Measurements from ENCODE around the gene SPTSSA. TPM values are rescaled to one million over a fixed set of nuclear protein-coding genes. Genes with fewer than 3 reads are reported as not detected.

Gene SPTSSA
- total RNA-seq, 1 experiment from 2014 or later: 24.5 TPM

DNA sequence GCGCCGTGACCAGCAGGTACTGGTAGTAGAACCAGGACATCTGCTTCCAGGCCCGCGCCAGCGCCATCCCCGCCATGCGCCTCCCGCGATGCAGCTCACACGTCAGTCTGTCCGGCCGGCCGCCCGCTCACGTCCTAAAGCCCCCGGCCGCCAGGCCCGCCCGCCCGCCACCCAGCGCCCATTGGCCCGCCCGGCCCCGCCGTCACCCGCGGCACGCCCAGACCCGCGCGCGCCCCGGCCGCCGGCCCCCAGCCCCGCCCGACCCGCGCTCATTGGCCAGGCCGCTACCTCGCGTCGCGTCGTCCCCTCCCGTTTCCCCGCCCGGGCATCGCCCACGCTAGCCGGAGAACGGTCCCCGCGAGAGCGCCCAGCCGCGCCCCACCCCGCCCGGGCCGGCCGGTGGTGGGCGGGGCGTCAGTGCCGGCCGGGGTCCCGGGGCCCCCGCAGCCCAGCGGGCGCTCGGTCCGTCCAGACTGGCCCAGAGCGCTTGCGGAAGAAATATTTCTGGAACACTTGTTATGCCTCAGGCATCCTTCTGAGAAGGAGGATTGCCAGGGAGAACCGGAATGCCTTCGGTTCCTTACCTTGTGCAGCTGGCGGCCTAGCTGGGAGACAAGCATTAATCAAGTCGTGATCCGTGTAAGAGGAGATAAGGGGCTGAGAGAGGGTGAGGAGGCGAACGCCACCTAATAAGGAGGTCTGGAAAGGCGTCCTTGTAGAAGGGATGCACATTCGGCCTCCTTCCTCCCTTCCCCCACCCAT is at the start of gene SPTSSA (continued):
- TF ChIP-seq, protein P1, sequence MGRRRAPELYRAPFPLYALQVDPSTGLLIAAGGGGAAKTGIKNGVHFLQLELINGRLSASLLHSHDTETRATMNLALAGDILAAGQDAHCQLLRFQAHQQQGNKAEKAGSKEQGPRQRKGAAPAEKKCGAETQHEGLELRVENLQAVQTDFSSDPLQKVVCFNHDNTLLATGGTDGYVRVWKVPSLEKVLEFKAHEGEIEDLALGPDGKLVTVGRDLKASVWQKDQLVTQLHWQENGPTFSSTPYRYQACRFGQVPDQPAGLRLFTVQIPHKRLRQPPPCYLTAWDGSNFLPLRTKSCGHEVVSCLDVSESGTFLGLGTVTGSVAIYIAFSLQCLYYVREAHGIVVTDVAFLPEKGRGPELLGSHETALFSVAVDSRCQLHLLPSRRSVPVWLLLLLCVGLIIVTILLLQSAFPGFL (CRISPR knock-in tag; IDR thresholded peaks at IDR 0.05; ENCODE audit: borderline replicate concordance): no peak
- TF ChIP-seq ZNF121 (CRISPR knock-in tag; IDR thresholded peaks at IDR 0.05) (no peak), ESRRA (CRISPR knock-in tag; IDR thresholded peaks at IDR 0.05; ENCODE audit: borderline replicate concordance) (peak; percentile 61; the same call in 1 of the 2 replicates), NR1H2 (CRISPR knock-in tag; IDR thresholded peaks at IDR 0.05) (no peak), TCF7 (CRISPR knock-in tag; IDR thresholded peaks at IDR 0.05; ENCODE audit: low read depth) (no peak), ZNF416 (CRISPR knock-in tag; IDR thresholded peaks at IDR 0.05) (0 out of 2 replicates have a peak, but pooled peaks have one; percentile 71), ZNF232 (CRISPR knock-in tag; IDR thresholded peaks at IDR 0.05) (no peak), JUN (CRISPR knock-in tag; IDR thresholded peaks at IDR 0.05) (no peak), ZNF671 (CRISPR knock-in tag; IDR thresholded peaks at IDR 0.05) (no peak), ZBTB21 (CRISPR knock-in tag; IDR thresholded peaks at IDR 0.05; ENCODE audit: borderline replicate concordance) (no peak; the same call in 1 of the 2 replicates), NFE2L1 (CRISPR knock-in tag; IDR thresholded peaks at IDR 0.05) (0 out of 2 replicates have a peak, but pooled peaks have one; percentile 54)
- TF ChIP-seq, protein P2, sequence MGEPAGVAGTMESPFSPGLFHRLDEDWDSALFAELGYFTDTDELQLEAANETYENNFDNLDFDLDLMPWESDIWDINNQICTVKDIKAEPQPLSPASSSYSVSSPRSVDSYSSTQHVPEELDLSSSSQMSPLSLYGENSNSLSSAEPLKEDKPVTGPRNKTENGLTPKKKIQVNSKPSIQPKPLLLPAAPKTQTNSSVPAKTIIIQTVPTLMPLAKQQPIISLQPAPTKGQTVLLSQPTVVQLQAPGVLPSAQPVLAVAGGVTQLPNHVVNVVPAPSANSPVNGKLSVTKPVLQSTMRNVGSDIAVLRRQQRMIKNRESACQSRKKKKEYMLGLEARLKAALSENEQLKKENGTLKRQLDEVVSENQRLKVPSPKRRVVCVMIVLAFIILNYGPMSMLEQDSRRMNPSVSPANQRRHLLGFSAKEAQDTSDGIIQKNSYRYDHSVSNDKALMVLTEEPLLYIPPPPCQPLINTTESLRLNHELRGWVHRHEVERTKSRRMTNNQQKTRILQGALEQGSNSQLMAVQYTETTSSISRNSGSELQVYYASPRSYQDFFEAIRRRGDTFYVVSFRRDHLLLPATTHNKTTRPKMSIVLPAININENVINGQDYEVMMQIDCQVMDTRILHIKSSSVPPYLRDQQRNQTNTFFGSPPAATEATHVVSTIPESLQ (CRISPR knock-in tag; IDR thresholded peaks at IDR 0.05): no peak
- TF ChIP-seq, protein P3, sequence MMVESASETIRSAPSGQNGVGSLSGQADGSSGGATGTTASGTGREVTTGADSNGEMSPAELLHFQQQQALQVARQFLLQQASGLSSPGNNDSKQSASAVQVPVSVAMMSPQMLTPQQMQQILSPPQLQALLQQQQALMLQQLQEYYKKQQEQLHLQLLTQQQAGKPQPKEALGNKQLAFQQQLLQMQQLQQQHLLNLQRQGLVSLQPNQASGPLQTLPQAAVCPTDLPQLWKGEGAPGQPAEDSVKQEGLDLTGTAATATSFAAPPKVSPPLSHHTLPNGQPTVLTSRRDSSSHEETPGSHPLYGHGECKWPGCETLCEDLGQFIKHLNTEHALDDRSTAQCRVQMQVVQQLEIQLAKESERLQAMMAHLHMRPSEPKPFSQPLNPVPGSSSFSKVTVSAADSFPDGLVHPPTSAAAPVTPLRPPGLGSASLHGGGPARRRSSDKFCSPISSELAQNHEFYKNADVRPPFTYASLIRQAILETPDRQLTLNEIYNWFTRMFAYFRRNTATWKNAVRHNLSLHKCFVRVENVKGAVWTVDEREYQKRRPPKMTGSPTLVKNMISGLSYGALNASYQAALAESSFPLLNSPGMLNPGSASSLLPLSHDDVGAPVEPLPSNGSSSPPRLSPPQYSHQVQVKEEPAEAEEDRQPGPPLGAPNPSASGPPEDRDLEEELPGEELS (CRISPR knock-in tag; IDR thresholded peaks at IDR 0.05): 0 out of 2 replicates have a peak, but pooled peaks have one; percentile 35
- TF ChIP-seq, protein P4, sequence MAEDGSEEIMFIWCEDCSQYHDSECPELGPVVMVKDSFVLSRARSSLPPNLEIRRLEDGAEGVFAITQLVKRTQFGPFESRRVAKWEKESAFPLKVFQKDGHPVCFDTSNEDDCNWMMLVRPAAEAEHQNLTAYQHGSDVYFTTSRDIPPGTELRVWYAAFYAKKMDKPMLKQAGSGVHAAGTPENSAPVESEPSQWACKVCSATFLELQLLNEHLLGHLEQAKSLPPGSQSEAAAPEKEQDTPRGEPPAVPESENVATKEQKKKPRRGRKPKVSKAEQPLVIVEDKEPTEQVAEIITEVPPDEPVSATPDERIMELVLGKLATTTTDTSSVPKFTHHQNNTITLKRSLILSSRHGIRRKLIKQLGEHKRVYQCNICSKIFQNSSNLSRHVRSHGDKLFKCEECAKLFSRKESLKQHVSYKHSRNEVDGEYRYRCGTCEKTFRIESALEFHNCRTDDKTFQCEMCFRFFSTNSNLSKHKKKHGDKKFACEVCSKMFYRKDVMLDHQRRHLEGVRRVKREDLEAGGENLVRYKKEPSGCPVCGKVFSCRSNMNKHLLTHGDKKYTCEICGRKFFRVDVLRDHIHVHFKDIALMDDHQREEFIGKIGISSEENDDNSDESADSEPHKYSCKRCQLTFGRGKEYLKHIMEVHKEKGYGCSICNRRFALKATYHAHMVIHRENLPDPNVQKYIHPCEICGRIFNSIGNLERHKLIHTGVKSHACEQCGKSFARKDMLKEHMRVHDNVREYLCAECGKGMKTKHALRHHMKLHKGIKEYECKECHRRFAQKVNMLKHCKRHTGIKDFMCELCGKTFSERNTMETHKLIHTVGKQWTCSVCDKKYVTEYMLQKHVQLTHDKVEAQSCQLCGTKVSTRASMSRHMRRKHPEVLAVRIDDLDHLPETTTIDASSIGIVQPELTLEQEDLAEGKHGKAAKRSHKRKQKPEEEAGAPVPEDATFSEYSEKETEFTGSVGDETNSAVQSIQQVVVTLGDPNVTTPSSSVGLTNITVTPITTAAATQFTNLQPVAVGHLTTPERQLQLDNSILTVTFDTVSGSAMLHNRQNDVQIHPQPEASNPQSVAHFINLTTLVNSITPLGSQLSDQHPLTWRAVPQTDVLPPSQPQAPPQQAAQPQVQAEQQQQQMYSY (CRISPR knock-in tag; IDR thresholded peaks at IDR 0.05): no peak
- TF ChIP-seq, protein P5, sequence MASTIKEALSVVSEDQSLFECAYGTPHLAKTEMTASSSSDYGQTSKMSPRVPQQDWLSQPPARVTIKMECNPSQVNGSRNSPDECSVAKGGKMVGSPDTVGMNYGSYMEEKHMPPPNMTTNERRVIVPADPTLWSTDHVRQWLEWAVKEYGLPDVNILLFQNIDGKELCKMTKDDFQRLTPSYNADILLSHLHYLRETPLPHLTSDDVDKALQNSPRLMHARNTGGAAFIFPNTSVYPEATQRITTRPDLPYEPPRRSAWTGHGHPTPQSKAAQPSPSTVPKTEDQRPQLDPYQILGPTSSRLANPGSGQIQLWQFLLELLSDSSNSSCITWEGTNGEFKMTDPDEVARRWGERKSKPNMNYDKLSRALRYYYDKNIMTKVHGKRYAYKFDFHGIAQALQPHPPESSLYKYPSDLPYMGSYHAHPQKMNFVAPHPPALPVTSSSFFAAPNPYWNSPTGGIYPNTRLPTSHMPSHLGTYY (CRISPR knock-in tag; IDR thresholded peaks at IDR 0.05): no peak

DNA sequence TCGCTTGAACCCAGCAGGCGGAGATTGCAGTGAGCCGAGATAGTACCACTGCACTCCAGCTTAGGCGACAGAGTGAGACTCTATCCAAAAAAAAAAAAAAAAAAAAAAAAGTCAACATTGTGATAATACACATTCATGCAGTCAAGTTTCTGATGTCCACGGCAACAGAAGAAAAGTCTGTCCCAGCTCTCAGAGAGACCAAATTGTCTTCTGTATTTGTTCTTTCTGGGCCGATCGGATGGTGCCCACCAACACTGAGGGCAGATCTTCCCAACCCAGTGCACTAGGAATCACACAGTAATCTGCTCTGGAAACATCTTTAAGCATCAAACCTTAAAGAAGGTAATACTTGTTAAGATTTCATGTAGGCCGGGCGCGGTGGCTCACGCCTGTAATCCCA is 45.8 kb upstream of the SPTSSA start:
- no peaks in the 10 kb centered on the region for H3K9me3 Mint-ChIP-seq
- no peak overlapping the region for H3K27ac Mint-ChIP-seq
- ATAC-seq: no peak
- H3K4me3 Mint-ChIP-seq: no peak overlapping the region
- H3K36me3 Mint-ChIP-seq: no peaks in the 10 kb centered on the region
- DNase-seq (ENCODE audit: low spot score): no peak
- no peaks in the 10 kb centered on the region for H3K27me3 Mint-ChIP-seq (ENCODE audit: low read depth)
- CTCF ChIA-PET: interaction anchor here (0.6 to 0.7 kb wide), 2 partner anchors 60 to 173 kb away, joined by 3 to 4 read pairs; no protein-coding TSS in a partner anchor
- POLR2A ChIA-PET: no interaction called here
- peaks cover 5% of the 10 kb centered on the region for H3K4me1 Mint-ChIP-seq
- TF ChIP-seq GTF2I (CRISPR knock-in tag; conservative IDR thresholded peaks at IDR 0.05) (no peak), JAZF1 (CRISPR knock-in tag; IDR thresholded peaks at IDR 0.05) (no peak), GABPB1 (CRISPR knock-in tag; IDR thresholded peaks at IDR 0.05) (no peak), FOXJ3 (CRISPR knock-in tag; IDR thresholded peaks at IDR 0.05; ENCODE audit: borderline replicate concordance) (no peak), SP1 (CRISPR knock-in tag; conservative IDR thresholded peaks at IDR 0.05) (no peak), CREM (CRISPR knock-in tag; IDR thresholded peaks at IDR 0.05) (no peak)
- TF ChIP-seq, protein P6, sequence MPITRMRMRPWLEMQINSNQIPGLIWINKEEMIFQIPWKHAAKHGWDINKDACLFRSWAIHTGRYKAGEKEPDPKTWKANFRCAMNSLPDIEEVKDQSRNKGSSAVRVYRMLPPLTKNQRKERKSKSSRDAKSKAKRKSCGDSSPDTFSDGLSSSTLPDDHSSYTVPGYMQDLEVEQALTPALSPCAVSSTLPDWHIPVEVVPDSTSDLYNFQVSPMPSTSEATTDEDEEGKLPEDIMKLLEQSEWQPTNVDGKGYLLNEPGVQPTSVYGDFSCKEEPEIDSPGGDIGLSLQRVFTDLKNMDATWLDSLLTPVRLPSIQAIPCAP (CRISPR knock-in tag; IDR thresholded peaks at IDR 0.05): no peak
- TF ChIP-seq, protein P7, sequence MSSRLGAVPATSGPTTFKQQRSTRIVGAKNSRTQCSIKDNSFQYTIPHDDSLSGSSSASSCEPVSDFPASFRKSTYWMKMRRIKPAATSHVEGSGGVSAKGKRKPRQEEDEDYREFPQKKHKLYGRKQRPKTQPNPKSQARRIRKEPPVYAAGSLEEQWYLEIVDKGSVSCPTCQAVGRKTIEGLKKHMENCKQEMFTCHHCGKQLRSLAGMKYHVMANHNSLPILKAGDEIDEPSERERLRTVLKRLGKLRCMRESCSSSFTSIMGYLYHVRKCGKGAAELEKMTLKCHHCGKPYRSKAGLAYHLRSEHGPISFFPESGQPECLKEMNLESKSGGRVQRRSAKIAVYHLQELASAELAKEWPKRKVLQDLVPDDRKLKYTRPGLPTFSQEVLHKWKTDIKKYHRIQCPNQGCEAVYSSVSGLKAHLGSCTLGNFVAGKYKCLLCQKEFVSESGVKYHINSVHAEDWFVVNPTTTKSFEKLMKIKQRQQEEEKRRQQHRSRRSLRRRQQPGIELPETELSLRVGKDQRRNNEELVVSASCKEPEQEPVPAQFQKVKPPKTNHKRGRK (CRISPR knock-in tag; IDR thresholded peaks at IDR 0.05; ENCODE audit: borderline replicate concordance): no peak
